HS-5 (cell line): ENCODE results near the gene SORL1.

ENCODE experiments used
- DNase-seq: peaks from one replicate; pipeline ENCODE4 v3.0.0-alpha.2; 2012; ENCODE audit warnings: low read depth

The SORL1 gene

GRCh38 chr11:121538054-121538453, 85.9 kb downstream of the SORL1 start:
- DNase-seq, result no peak

- DNase-seq, result no peak
Measured at GRCh38 chr11:121539000-121539399, 86.9 kb downstream of the SORL1 start.

DNA sequence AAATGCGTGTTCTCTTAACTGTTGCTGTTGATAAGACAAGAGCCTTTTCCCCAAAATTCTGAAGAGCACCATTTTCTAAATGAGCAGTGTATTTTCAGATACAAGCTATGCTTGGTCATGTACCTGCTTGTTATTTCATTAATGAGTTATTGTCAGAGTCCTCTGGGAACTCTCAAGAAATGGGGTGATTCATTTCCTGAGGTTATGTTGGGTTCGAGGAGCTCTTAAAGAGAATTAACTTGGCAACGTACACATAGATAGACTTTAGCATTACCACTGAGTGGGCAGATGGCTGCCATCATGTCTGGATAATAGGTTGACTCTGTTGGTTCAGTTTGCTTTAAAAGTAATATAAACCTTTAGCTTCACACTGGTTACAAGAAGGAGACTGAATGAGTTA, 88.5 kb downstream of the SORL1 start:
- DNase-seq, result no peak

DNA sequence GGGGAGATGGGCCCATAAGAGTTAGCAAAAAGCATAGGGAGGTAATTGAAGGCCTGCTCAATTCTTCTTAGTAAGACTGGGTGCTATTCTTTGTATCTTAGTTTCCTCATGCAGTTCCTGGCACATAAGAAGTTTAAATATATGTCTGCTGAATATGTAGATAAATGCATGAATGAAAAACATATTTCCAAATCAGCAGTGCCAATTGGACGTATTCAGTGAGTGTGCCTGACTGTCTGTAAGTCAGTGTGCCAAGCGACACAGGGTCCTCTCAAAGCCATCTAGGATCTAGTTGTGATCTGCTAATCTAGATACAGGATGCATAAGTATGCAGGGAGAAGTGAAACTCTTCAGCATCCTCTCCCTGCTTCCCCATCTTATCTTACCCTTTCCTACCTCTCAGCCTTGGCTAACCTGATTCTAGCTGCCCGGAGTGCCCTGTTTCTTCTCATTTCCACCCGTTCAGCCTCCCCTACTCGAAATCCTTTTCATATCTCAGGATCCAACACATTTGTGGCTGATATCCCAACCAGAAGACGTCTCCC, 91.8 kb downstream of the SORL1 start:
- no peak for DNase-seq

GRCh38 chr11:121544956-121545355, 92.8 kb downstream of the SORL1 start:
- DNase-seq, result no peak

GRCh38 chr11:121547574-121547973, 95.5 kb downstream of the SORL1 start:
- DNase-seq, result no peak

- DNase-seq, result no peak
Measured at GRCh38 chr11:121550247-121551030, 98.3 kb downstream of the SORL1 start.

GRCh38 chr11:121551463-121551862, 99.3 kb downstream of the SORL1 start:
- DNase-seq, result no peak

DNA sequence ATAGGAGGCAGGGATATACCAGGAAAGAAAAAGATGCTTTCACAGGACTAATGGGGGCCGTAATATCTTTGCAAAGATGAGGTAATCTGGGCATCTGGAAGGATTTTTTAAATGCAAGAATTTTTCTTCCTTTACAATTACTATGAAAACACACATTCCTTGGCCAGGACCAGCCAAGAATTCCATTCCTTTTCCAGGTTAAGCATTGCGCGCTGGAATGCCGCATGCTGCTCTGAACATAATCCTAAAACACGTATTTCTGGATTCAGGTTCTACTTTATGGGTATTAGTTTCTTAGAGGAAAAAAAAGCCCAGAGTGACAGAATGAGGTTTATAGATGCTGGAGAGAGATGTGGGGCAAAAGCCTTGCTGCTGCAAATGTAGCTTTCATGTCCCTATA, 100.0 kb downstream of the SORL1 start:
- DNase-seq, result no peak

- DNase-seq, result no peak
Measured at GRCh38 chr11:121552644-121553043, 100.5 kb downstream of the SORL1 start.

- DNase-seq, result no peak
Measured at GRCh38 chr11:121553389-121553788, 101.3 kb downstream of the SORL1 start.

GRCh38 chr11:121553806-121554205, 101.7 kb downstream of the SORL1 start:
- DNase-seq, result no peak

DNA sequence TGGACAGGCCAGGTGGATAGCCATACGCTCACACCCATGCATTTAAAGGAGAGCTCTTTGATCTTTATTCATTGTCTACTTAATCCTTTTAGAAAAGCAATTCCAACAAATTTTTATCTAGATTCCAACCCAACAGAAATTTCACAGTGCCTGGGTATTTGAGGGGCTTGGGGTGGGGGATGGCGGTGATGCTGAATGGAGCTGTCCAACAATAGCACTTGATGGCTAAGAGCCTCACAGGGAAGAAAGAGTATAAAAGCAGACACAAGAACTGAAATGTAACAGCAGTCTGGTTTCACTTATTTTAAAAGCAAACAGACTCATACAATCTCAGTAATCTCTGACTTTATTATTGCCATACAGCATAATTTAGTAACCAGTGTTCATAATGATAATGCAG, 102.4 kb downstream of the SORL1 start:
- DNase-seq, result no peak

DNA sequence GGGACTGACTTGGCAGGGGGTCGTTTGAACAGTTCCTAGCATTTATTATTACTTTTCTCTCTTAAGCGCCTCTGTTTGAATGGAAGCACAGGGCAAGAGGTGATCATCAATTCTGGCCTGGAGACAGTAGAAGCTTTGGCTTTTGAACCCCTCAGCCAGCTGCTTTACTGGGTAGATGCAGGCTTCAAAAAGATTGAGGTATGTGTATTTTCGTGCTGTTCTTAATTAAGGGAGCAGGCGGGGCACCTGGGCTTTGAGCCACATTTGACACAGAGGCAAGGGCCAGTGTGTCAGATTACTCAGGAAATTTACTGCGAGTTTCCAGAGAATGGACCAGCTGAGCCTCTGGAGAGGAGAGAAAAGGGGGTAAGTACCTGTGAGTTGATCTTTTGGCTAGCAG, 103.0 kb downstream of the SORL1 start:
- no peak for DNase-seq

DNA sequence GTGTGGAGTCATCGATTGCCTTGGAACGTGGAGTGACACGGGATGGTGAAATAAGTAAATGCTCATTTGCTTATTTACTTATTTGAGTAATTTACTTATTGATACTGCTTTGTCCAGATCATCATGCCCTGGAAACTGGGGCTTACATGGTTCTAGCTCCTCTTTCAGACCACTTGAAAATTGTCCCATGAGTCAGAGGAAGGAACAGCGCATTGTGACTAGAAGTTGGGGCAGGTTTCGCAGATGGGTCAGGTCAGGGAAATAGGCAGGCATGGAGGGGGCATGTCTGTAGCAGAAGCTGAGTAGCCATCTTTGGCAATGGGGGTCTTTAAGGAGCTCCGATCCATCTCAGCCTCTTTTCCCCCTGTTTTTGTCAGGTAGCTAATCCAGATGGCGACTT, 104.8 kb downstream of the SORL1 start:
- no peak for DNase-seq

- DNase-seq, result no peak
Measured at GRCh38 chr11:121557348-121557747, 105.2 kb downstream of the SORL1 start.

GRCh38 chr11:121559606-121560200, 107.6 kb downstream of the SORL1 start:
- no peak for DNase-seq

DNA sequence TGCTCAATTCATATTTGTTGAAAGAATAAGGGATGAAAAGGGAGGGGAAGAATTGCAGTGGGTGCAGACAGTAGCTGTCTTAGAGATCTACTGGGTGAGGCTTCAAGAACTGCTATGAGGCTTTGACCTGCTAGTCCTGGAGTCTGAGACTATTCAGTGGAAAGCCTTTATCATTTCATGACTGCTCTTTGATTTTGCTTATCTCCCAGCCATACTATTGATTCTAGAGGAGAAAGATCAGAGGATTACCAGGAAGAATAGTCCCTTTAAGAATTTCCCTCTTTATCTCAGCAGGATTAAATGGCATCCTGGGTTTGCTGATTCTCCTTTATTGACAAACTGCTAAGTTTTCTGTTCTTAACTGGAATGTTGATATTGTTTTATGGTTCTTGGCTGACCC, 108.1 kb downstream of the SORL1 start:
- DNase-seq, result no peak

DNA sequence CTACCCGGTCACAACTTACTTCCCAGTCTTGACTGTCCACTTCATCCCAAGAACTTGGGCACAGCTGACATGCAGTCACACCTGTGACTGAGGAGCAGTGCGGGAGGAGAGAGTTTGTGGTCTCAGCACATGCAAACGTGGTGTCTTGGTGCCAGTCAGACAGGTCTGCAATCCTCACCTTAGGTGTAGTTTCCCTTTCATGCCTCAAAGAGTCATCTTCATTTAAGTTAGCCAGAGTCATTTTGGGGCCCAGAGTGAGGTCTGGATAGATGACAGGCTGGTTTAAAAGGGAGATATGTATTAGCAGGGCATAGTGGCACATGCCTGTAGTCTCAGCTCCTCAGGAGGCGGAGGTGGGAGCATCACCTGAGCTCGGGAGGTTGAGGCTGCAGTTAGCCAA, 109.1 kb downstream of the SORL1 start:
- DNase-seq, result no peak

DNA sequence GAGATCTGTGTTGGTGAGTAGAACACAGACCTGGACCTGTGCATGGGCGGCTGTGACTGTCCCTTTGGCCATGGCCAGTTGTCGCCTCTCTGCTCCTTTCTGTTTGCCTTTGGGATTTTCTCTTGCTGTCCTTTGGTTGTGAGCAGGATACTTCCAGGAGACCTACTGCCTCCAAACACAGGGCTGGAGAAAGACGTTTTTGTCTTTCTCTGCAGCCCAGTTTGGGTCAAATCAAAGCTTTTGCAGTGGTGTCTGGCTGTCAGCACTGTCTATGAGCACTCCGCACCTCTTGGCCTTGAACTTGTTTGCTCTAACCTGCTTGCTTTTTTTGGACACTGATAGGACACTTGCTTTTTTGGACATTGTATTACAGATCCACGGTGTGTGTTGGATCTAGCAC, 109.6 kb downstream of the SORL1 start:
- no peak for DNase-seq

DNA sequence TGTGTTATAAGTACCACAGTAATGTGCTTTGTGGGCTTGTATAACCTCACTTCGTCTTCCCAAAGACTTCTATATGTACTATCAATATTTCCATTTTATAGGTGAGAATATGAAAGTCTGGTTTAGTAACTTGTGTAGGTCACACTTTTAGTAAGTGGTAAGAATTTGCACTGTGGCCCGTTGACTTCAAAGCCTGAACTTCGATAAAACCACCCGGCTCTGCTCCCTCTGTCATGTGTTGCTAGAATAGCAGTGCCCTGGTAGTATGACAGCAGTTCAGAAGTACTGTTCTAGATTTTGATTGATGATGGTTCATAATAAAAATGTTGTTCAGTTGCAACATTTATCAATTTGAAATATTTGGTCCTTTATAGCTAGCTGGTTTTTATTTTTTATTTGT, 110.9 kb downstream of the SORL1 start:
- DNase-seq, result no peak

GRCh38 chr11:121563900-121564822, 112.0 kb downstream of the SORL1 start:
- no peak for DNase-seq
